ENCODE measurements around the gene ITIH6.
"Not testable (repeated sequence)": the region's sequence is repeated elsewhere in the genome, so short reads cannot be mapped to it uniquely, and the experiment has no call there.

ITIH6 gene

GRCh38 chrX:54808605-54809483 is 10.8 kb upstream of the ITIH6 start:
- in situ Hi-C loops (cut with MboI; ENCODE audit: low sequenced_read_pairs) = loop anchor here (25.0 kb wide), 1 partner anchor 103 kb away; the partner anchor contains the start of gene TRO

GRCh38 chrX:54808109-54808604 is 10.1 kb upstream of the ITIH6 start:
- in situ Hi-C loops (cut with MboI; ENCODE audit: low sequenced_read_pairs) = loop anchor here (25.0 kb wide), 1 partner anchor 104 kb away; the partner anchor contains the start of gene TRO

- in situ Hi-C loops (cut with MboI; ENCODE audit: low sequenced_read_pairs) = loop anchor here (25.0 kb wide), 1 partner anchor 105 kb away; the partner anchor contains the start of gene TRO
Measured at GRCh38 chrX:54807524-54808108, 9.6 kb upstream of the ITIH6 start, which contains the start of gene MAGED2. Gene MAGED2, plus strand, starts transcription at chrX:54807745. Its CDS starts 1,587 bp downstream, at chrX:54809332.

- in situ Hi-C loops (cut with MboI; ENCODE audit: low sequenced_read_pairs) = no loop called here
Measured at GRCh38 chrX:54799046-54799445, 991 bp upstream of the ITIH6 start.

GRCh38 chrX:54794795-54795194 is 3.3 kb downstream of the ITIH6 start:
- in situ Hi-C loops (cut with MboI; ENCODE audit: low sequenced_read_pairs) = no loop called here

- in situ Hi-C loops (cut with MboI; ENCODE audit: low sequenced_read_pairs) = no loop called here
Measured at GRCh38 chrX:54794028-54794427, 4.0 kb downstream of the ITIH6 start.

- in situ Hi-C loops (cut with MboI; ENCODE audit: low sequenced_read_pairs) = not testable (repeated sequence)
Measured at GRCh38 chrX:54789405-54789804, 8.7 kb downstream of the ITIH6 start.

- in situ Hi-C loops (cut with MboI; ENCODE audit: low sequenced_read_pairs) = no loop called here
Measured at GRCh38 chrX:54788446-54788845, 9.6 kb downstream of the ITIH6 start.

GRCh38 chrX:54786967-54787366 is 11.1 kb downstream of the ITIH6 start:
- in situ Hi-C loops (cut with MboI; ENCODE audit: low sequenced_read_pairs) = no loop called here

- in situ Hi-C loops (cut with MboI; ENCODE audit: low sequenced_read_pairs) = no loop called here
Measured at GRCh38 chrX:54785901-54786300, 12.2 kb downstream of the ITIH6 start.

GRCh38 chrX:54776987-54777672 is 20.9 kb downstream of the ITIH6 start:
- in situ Hi-C loops (cut with MboI; ENCODE audit: low sequenced_read_pairs) = no loop called here

GRCh38 chrX:54776061-54776460 is 22.0 kb downstream of the ITIH6 start:
- in situ Hi-C loops (cut with MboI; ENCODE audit: low sequenced_read_pairs) = no loop called here

- in situ Hi-C loops (cut with MboI; ENCODE audit: low sequenced_read_pairs) = not testable (repeated sequence)
Measured at GRCh38 chrX:54774391-54775094, 23.5 kb downstream of the ITIH6 start.

GRCh38 chrX:54758114-54759055 is 39.7 kb downstream of the ITIH6 start:
- in situ Hi-C loops (cut with MboI; ENCODE audit: low sequenced_read_pairs) = no loop called here

- in situ Hi-C loops (cut with MboI; ENCODE audit: low sequenced_read_pairs) = no loop called here
Measured at GRCh38 chrX:54754854-54755253, 43.2 kb downstream of the ITIH6 start.

GRCh38 chrX:54748626-54749025 is 49.4 kb downstream of the ITIH6 start:
- in situ Hi-C loops (cut with MboI; ENCODE audit: low sequenced_read_pairs) = no loop called here

GRCh38 chrX:54747733-54748393 is 50.2 kb downstream of the ITIH6 start:
- in situ Hi-C loops (cut with MboI; ENCODE audit: low sequenced_read_pairs) = no loop called here

- in situ Hi-C loops (cut with MboI; ENCODE audit: low sequenced_read_pairs) = no loop called here
Measured at GRCh38 chrX:54746928-54747327, 51.1 kb downstream of the ITIH6 start.

GRCh38 chrX:54745676-54746075 is 52.4 kb downstream of the ITIH6 start:
- in situ Hi-C loops (cut with MboI; ENCODE audit: low sequenced_read_pairs) = no loop called here
